Endothelial cell of umbilical vein (primary cell): ENCODE results near the gene TSEN54.

Source experiments
- CTCF ChIP-seq, 2 donors: IDR thresholded peaks; 1 replicate in 1 of 2; 2 replicates in 1 of 2; pipeline ENCODE4 v1.5.1; 2011; ENCODE audit warnings: low read length in 2 of 2, mild to moderate bottlenecking in 2 of 2, moderate library complexity in 2 of 2, control low read depth in 1 of 2, inconsistent platforms in 1 of 2, low read depth in 1 of 2; ENCODE audit not compliant: insufficient read depth in 1 of 2; ENCODE audit errors: extremely low read depth in 1 of 2
- EZH2 ChIP-seq: IDR thresholded peaks from 2 replicates; pipeline ENCODE4 v1.6.1; 2012; ENCODE audit warnings: borderline replicate concordance, low read depth, mild to moderate bottlenecking, moderate library complexity, low read length, inconsistent platforms; ENCODE audit not compliant: severe bottlenecking
- FOS ChIP-seq: IDR thresholded peaks from 2 replicates; pipeline ENCODE4 v1.6.1; 2011; ENCODE audit warnings: mild to moderate bottlenecking, low read length, moderate library complexity, borderline replicate concordance; ENCODE audit not compliant: insufficient read depth
- GATA2 ChIP-seq: IDR thresholded peaks from 2 replicates; pipeline ENCODE4 v1.7.0; 2011; ENCODE audit warnings: low read depth, mild to moderate bottlenecking, moderate library complexity, mixed read lengths, low read length; ENCODE audit not compliant: insufficient read length, insufficient read depth
- JUN ChIP-seq: IDR thresholded peaks from 2 replicates; pipeline ENCODE4 v1.6.1; 2011; ENCODE audit warnings: borderline replicate concordance, low read depth; ENCODE audit not compliant: insufficient read length, insufficient read depth
- MAX ChIP-seq: IDR thresholded peaks from 2 replicates; pipeline ENCODE4 v1.6.1; 2011; ENCODE audit not compliant: insufficient read depth, insufficient read length
- MYC ChIP-seq: IDR thresholded peaks from one replicate; pipeline ENCODE4 v1.6.1; 2011; ENCODE audit warnings: mild to moderate bottlenecking, low read depth, low read length
- POLR2A ChIP-seq: IDR thresholded peaks from 2 replicates; pipeline ENCODE4 v1.6.1; 2012; ENCODE audit warnings: low read depth, mild to moderate bottlenecking, control low read depth, low read length
- POLR2AphosphoS5 ChIP-seq: IDR thresholded peaks from 2 replicates; pipeline ENCODE4 v1.6.1; 2012; ENCODE audit warnings: low read depth, mild to moderate bottlenecking, control low read depth, low read length, moderate library complexity; ENCODE audit not compliant: insufficient read depth

GRCh38 chr17:75570034-75570676, 53.8 kb downstream of the TSEN54 start:
- TF ChIP-seq CTCF (IDR thresholded peaks at IDR 0.05; ENCODE audit: extremely low read depth in 1 of 2, insufficient read depth in 1 of 2, low read depth in 1 of 2, low read length in 2 of 2) (no peak), POLR2AphosphoS5 (no peak), POLR2A (no peak), GATA2 (no peak), FOS (no peak), MAX (no peak), EZH2 (no peak), MYC (no peak), JUN (no peak)
